Stimulated activated CD4-positive, alpha-beta T cell treated with anti-CD3 and anti-CD28 coated beads, Interleukin-12 subunit alpha, Interleukin-12 subunit beta, amount 100 ng/mL, for 24 hours (primary cell): ENCODE data around the gene LCE6A.

ENCODE experiments used
- DNase-seq, 2 experiments: peaks; one replicate each; pipeline ENCODE4 v3.0.0-alpha.2; 2020; ENCODE audit warnings: low read depth in 2 of 2

The LCE6A gene, protein sequence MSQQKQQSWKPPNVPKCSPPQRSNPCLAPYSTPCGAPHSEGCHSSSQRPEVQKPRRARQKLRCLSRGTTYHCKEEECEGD

GRCh38 chr1:152842556-152842955 lies at the start of gene LCE6A:
Gene LCE6A, plus strand, starts transcription at chr1:152842856. Its CDS starts 665 bp downstream, at chr1:152843521.
- DNase-seq, result no peak

GRCh38 chr1:152795686-152796085 lies 47.0 kb upstream of the LCE6A start:
- no peak for DNase-seq

DNA sequence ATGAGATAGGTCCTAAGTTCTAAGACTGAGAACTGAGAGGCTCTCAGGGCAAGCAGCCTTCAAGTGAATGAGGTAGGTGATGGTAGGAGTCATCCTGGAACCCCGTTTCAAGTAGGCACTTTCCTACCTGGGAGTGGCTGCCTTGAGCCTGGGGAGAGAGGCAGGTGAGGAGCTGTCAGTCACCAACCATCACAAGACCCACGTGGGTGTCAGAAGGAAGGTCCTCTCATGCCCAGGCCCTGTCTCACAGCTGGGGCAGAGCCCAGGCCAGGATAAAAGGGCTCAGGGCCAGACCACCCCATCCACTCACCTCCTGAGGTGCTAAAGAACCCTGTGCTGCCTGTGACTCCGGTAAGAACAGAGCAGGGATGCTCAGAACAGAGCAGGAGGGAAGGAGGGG lies 46.2 kb upstream of the LCE6A start, which contains the start of gene LCE1D:
LCE1D (plus strand) TSS at position 301 of the 400 bp plus-strand sequence. CDS start 1,074 bp downstream, outside the sequence.
- DNase-seq, result no peak

DNA sequence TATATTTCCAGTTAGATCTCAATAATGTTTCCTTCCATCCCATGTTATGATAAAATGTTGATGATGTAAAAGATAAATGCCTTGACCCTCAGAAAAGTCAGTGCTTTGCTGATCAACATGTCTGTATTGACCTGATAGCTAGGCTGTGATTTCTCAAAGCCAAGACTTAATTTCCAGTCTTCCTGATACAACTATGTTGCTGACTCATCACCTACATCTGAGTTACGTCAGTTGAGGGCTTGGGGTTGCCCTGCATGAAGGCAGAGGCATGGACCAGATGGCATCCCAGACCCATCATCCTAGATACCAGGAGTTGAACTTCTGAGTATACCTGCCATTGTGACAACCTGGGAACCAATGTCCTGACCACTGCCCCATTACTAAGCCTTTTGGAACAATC lies 41.3 kb upstream of the LCE6A start:
- no peak for DNase-seq

GRCh38 chr1:152806576-152806975 lies 36.1 kb upstream of the LCE6A start, which contains the start of gene LCE1C:
Gene LCE1C, minus strand, starts transcription at chr1:152806651. Its CDS starts 1,173 bp downstream, at chr1:152805478.
- DNase-seq, result no peak

DNA sequence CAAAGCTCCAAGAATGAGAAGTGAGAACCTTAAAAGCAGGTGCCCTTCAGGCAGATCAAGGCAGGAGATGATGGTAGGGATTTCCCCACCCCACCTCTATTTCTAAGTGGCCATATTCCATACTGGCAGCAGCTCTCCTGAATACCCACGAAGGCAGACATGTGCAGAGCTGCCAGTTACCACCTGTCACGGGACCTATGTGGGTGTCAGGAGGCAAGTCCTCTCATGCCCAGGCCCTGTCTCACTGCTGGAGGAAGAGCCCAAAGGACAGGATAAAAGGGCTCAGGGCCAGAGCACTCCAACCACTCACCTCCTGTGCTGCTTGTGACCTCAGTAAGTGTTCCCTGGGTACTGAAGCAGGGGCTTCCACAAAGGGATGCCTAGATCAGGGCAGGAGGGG lies 31.6 kb upstream of the LCE6A start:
- no peak for DNase-seq

- DNase-seq, result no peak
Observed at GRCh38 chr1:152811671-152812070, 31.0 kb upstream of the LCE6A start, which contains the start of gene LCE1B. Gene LCE1B, plus strand, starts transcription at chr1:152811971. Its CDS starts 476 bp downstream, at chr1:152812447.

GRCh38 chr1:152817309-152817708 lies 25.3 kb upstream of the LCE6A start:
- no peak for DNase-seq

- no peak for DNase-seq
Observed at GRCh38 chr1:152823294-152823693, 19.4 kb upstream of the LCE6A start.

DNA sequence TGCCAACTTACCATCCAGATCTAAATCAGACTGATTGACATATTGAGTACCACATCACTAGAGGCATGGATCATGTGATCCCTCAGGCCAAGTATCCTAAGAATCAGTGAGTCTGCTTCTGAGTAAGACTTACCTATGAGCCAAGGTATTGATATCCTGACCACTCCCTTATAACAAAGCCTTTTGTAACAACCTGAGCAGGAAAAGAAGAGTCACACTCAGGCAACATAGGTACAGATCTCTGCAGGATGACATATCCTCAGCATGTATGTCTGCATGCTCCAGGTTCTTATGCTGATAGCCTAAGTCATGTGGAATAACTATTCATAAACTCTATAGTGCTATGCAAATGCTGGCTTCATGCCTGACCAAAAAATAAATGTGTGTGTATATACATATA lies 17.7 kb upstream of the LCE6A start:
- DNase-seq, result no peak

DNA sequence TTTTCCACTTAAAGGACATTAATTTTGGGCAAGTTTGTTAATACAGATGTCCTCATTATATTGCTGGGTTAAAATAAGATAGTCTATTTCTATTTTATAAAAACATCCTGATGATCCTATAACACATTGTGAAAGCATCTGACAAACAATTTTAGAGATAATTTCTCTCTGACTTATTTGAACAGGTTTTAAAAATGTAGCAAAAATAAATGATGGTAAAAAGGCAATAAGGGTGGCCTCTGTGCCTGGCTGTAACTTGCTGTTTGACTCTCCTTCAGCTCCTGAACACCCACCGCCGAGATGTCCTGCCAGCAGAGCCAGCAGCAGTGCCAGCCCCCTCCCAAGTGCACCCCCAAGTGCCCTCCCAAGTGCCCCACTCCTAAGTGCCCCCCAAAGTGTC lies 15.5 kb upstream of the LCE6A start, which contains the start of gene LCE1A:
LCE1A (plus strand) TSS at position 301 of the 400 bp plus-strand sequence; CDS start at position 301, 0 bp downstream.
- no peak for DNase-seq

- no peak for DNase-seq
Observed at GRCh38 chr1:152836870-152837269, 5.8 kb upstream of the LCE6A start.

DNA sequence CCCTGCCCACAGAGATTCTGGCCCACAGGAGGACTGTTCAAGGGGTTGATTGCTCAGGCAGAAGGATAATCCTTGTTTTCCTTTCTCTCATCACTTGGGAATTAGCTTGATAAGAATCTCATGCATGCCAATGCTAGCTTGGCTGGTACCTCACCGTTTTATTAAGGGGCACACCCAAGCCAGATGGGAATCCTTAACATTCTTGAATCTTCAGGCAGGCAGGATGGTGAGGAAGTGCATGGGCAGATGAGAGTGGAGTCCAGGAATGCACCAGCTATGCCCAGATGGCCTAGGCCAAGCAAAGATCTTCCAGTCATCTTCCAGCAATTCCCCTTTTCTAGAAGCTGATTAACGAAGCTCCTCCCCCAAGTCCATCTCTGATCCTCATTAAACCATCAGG lies 13.0 kb downstream of the LCE6A start:
- DNase-seq, result no peak

DNA sequence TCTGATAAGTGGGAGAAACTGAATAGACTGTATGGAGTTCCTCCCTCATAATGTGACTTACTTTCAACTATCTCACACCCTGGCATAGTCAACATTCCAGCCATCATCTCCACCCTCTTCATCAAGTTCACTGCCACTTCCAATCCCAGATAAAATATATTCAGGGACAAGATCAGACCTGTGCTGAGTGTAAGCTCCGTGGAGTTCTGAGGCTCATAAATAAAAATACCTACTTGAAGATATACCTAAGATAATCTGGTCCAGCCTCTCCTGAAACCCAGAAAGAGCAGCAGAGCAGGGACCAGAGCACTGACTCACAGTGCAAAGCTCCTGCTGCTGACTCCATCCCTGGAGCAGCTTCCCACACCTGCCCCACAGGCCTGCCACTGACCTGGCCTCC lies 15.4 kb downstream of the LCE6A start:
- no peak for DNase-seq

DNA sequence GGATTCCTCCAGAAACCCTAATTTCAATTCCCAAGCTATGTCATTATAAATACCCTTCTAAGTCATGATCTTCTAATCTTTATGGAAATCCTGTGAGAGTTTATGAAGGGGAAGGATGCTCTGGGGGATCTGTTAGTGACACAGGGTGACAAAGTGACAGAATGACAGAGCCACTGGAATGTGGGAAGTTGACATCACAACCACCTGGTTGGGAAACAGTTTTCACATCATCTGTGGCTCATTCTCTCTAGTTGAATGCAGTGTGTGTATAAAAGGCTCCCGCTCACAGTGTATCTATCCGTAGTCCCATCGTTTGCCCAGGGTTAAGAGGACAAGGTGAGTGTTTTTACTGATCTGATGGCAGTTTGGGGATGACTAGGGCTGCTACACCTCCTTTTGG lies 17.0 kb downstream of the LCE6A start, which contains the start of gene LCE7A:
LCE7A (plus strand) TSS at position 301 of the 400 bp plus-strand sequence. CDS start 702 bp downstream, outside the sequence.
- no peak for DNase-seq

DNA sequence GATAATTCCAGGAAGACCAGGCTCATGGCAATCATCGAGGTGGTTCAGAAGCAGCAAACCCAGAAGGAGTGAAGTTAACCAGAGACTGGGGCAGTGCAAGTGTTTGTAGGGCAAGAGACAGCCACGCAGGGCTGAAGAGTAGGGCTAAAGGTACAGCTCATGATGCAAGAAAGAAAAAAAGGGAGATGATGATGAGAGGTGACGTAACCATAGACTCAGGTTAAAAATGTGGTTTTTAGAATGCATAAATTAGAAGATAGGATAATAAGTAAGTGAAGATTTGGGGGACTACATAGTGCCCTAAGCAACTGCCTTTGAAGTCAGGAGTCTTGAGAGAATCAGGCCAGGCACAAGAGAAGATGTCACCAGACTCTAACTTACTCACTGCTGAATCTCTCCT lies 17.5 kb downstream of the LCE6A start:
- DNase-seq, result no peak

GRCh38 chr1:152861374-152861773 lies 18.7 kb downstream of the LCE6A start:
- DNase-seq, result no peak

- DNase-seq, result no peak
Observed at GRCh38 chr1:152864443-152864842, 21.8 kb downstream of the LCE6A start.

DNA sequence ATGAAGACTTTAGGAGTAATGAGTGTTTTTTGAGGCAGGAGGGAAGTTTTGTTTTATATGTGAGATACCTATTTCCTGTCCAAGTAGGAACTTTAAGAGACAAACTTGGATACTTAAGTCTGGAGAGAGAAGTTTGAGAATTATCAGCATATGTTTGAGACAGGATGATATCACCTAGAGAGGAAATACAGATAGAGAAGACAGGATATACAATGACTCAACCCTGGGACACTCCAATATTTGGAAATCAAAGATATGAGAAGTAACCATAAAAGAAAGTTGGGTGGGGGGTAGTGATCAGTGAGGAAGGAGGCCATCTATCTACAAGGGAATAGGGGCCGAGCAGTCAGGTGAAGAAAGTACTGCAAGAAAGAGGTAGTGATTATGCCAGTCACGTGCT lies 23.7 kb downstream of the LCE6A start:
- no peak for DNase-seq

DNA sequence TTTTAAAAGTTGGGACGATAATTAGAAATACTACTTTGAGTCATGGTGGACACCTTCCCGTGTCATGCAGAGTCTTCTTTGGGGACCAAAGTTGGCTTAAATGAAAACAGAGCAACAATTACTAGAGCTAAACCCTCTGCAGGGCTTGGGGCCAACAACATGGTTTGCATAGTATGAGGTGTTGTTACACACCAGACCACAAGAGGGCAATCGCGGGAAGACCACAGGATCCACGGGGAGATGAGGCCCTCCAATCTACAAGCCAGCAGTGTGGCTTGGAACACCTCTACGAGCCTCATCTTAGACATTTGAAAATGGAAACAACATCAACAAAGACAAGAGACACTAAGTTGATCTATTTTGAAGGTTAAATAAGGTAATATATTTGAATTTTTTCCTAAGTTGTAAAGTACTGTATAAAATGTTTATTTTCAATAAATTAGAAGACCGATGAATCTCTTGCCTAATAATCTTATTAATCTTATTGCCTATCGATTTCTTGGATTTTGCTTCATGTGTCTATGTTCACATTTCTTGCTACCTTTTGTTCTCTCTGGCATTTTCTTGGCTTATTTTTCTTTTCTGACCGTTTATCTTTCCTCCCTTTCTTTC lies 27.3 kb downstream of the LCE6A start:
- peak; percentile 38 to 54 for DNase-seq

DNA sequence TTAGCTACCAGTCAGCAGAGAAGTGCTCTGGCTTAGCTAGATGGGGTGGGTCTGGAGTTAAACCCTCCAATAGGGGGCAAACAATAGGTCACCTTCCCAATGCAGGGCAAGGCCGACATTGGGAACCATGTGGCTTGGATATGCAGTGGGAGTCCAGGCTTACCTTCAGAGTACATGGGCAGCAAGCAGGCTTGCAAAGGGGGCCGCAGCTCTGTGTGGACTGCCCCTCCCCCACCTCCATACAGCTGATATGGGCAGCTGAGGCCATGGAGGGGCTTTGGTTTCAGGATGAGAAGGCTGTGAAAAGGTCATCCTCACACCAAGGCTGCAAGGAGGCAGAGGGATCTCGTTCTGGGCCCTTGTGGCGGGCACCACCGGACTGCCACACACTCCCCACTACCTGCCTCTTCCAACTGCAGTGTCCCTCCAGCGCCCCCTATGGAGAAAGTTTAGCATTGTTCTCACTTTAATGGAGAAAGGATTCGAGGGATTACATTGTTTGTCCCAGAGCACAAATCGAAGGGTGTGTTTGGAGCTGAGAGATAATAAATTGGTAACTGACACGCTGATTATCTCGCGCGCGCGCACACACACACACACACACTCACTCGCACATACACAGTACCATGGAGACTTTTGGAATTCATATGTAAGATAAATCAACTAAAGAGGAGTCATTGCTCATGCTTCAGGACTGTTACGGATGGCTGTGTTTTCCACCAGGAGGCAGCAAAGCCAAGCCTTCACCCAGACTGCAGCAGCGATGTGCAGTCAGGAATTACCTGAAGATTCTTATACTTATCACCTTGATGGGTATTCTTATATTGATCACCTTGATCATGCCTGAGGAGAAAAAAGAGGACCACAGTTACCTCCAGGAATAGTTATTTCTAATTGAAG lies 28.4 kb downstream of the LCE6A start:
- DNase-seq, result no peak

DNA sequence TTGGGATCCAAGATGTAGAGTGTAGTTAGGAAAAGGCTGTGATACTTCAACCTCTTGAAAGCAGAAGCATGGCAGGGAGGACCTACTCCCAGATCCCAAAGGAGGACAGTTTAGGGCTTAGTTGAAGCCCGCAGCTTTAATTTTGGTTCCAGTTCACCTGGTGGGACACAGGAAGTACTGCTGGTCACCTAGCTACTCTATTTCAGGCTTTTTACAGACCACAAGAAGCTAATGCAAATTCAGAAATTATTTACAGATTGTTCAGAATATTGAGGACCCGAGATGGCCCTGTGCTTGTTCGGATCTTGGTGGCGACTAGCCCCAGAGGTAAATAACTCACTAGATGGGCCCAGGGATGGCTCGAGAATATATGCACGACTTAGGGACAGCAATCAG lies 29.1 kb downstream of the LCE6A start:
- no peak for DNase-seq
